ENCODE results near the gene SLC8A2. TPM values are rescaled to one million over a fixed set of nuclear protein-coding genes. Genes with fewer than 3 reads are reported as not detected.

SLC8A2 gene
- total RNA-seq, 2 experiments from 2014 or later, result 0.13 to 0.36 TPM

GRCh38 chr19:47435883-47436417 lies 35.7 kb downstream of the SLC8A2 start:
- H3K4me2 ChIP-seq (ENCODE audit: low read length), result no peak overlapping the region
- POLR2A ChIA-PET, result no interaction called here
- no peaks in the 10 kb centered on the region for H3K36me3 ChIP-seq (ENCODE audit: insufficient read depth, low read length)
- H3K4me3 ChIP-seq (ENCODE audit: low read depth, low read length, poor library complexity, severe bottlenecking), result no peak overlapping the region
- no peaks in the 10 kb centered on the region for H3K9me2 ChIP-seq (ENCODE audit: insufficient read depth, low read length)
- H3K4me1 ChIP-seq (ENCODE audit: insufficient read depth, low read length, poor library complexity, severe bottlenecking), result peaks cover 14% of the 10 kb centered on the region
- no peak overlapping the region for H2AFZ ChIP-seq (ENCODE audit: low read length)
- TF ChIP-seq EZH2phosphoT487 (IDR thresholded peaks at IDR 0.05; ENCODE audit: borderline replicate concordance, low read depth, low read length) (no peak), CTCF (conservative IDR thresholded peaks at IDR 0.05; ENCODE audit: low read length) (no peak)
- no peaks in the 10 kb centered on the region for H3K79me2 ChIP-seq (ENCODE audit: insufficient read depth, low read depth, low read length)
- CTCF ChIA-PET (ENCODE audit: unreplicated experiment), result interaction anchor here (1.2 kb wide), 1 partner anchor 272 kb away, joined by 7 read pairs; no protein-coding TSS in a partner anchor
- DNase-seq (ENCODE audit: low spot score), result no peak
- no peaks in the 10 kb centered on the region for H3K9me3 ChIP-seq (ENCODE audit: low read length)
- no TSS peak for BruUV-seq (replicated peaks)
- intact Hi-C loops (cut with micrococcal nuclease; ENCODE audit: unreplicated experiment), result loop anchor here (1.0 to 2.0 kb wide), 5 partner anchors 49 to 307 kb away; partner anchors contain the start of genes KPTN and NAPA
- H3K27ac ChIP-seq (ENCODE audit: low read depth, low read length, poor library complexity, severe bottlenecking), result no peak overlapping the region
- H4K20me1 ChIP-seq (ENCODE audit: insufficient read depth, low read length), result no peaks in the 10 kb centered on the region

GRCh38 chr19:47435196-47435595 lies 36.5 kb downstream of the SLC8A2 start:
- Histone ChIP-seq H3K9me3 (ENCODE audit: low read length) (no peaks in the 10 kb centered on the region), H3K4me1 (ENCODE audit: insufficient read depth, low read length, poor library complexity, severe bottlenecking) (peaks cover 14% of the 10 kb centered on the region), H2AFZ (ENCODE audit: low read length) (no peak overlapping the region), H3K4me2 (ENCODE audit: low read length) (no peak overlapping the region), H3K9me2 (ENCODE audit: insufficient read depth, low read length) (no peaks in the 10 kb centered on the region), H4K20me1 (ENCODE audit: insufficient read depth, low read length) (no peaks in the 10 kb centered on the region), H3K4me3 (ENCODE audit: low read depth, low read length, poor library complexity, severe bottlenecking) (no peak overlapping the region), H3K79me2 (ENCODE audit: insufficient read depth, low read depth, low read length) (no peaks in the 10 kb centered on the region), H3K27ac (ENCODE audit: low read depth, low read length, poor library complexity, severe bottlenecking) (no peak overlapping the region), H3K36me3 (ENCODE audit: insufficient read depth, low read length) (no peaks in the 10 kb centered on the region)
- ChIA-PET CTCF (ENCODE audit: unreplicated experiment) (no interaction called here), POLR2A (interaction anchor here (0.9 kb wide), 1 partner anchor 96 kb away, joined by 4 read pairs; no protein-coding TSS in a partner anchor)
- TF ChIP-seq CTCF (conservative IDR thresholded peaks at IDR 0.05; ENCODE audit: low read length) (no peak), EZH2phosphoT487 (IDR thresholded peaks at IDR 0.05; ENCODE audit: borderline replicate concordance, low read depth, low read length) (no peak)
- intact Hi-C loops (cut with micrococcal nuclease; ENCODE audit: unreplicated experiment), result no loop called here
- DNase-seq (ENCODE audit: low spot score), result peak; percentile 19
- no TSS peak for BruUV-seq (replicated peaks)

DNA sequence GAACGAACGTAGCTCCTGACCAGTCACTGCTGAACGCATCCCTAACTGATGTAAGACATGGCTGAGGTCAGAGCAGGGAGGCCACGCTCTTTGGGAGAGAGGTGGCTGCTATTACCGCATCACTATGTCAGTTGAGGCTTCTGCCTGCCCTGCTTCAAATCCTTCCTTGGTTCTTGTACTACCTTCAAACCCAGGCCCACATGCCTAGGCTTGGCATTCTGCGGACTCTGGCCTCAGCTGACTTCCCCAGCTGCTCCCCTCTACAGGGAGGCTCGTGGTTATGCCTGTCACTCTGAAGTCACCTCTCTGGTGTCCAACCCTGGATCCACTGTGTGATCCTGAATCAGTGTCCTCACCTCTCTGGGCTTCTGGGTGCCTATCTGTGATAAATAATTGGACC lies 37.6 kb downstream of the SLC8A2 start:
- Histone ChIP-seq H3K36me3 (ENCODE audit: insufficient read depth, low read length) (no peaks in the 10 kb centered on the region), H3K9me3 (ENCODE audit: low read length) (no peaks in the 10 kb centered on the region), H4K20me1 (ENCODE audit: insufficient read depth, low read length) (no peaks in the 10 kb centered on the region), H3K9me2 (ENCODE audit: insufficient read depth, low read length) (no peaks in the 10 kb centered on the region), H3K4me2 (ENCODE audit: low read length) (no peak overlapping the region), H3K4me3 (ENCODE audit: low read depth, low read length, poor library complexity, severe bottlenecking) (no peak overlapping the region), H3K4me1 (ENCODE audit: insufficient read depth, low read length, poor library complexity, severe bottlenecking) (peaks cover 17% of the 10 kb centered on the region), H2AFZ (ENCODE audit: low read length) (no peak overlapping the region), H3K27ac (ENCODE audit: low read depth, low read length, poor library complexity, severe bottlenecking) (no peak overlapping the region), H3K79me2 (ENCODE audit: insufficient read depth, low read depth, low read length) (no peaks in the 10 kb centered on the region)
- ChIA-PET CTCF (ENCODE audit: unreplicated experiment) (no interaction called here), POLR2A (no interaction called here)
- no TSS peak for BruUV-seq (replicated peaks)
- intact Hi-C loops (cut with micrococcal nuclease; ENCODE audit: unreplicated experiment), result no loop called here
- TF ChIP-seq CTCF (conservative IDR thresholded peaks at IDR 0.05; ENCODE audit: low read length) (no peak), EZH2phosphoT487 (IDR thresholded peaks at IDR 0.05; ENCODE audit: borderline replicate concordance, low read depth, low read length) (no peak)
- no peak for DNase-seq (ENCODE audit: low spot score)

Measured in OCI-LY7 (cell line).